K562 (cell line): ENCODE measurements around the gene HSD3B7. TPM values are rescaled to one million over a fixed set of nuclear protein-coding genes. Genes with fewer than 3 reads are reported as not detected.
A peak's percentile ranks its signal among the peaks of the same experiment; 100 is the strongest.

Experiments used
- ASH1L ChIP-seq: fragments of 450-650 bp; IDR thresholded peaks from 2 replicates; pipeline ENCODE4 v1.6.1; 2018; ENCODE audit warnings: borderline replicate concordance, mild to moderate bottlenecking, low read depth; ENCODE audit not compliant: partially characterized antibody
- CREM ChIP-seq: IDR thresholded peaks from 2 replicates; pipeline ENCODE4 v1.6.1; 2014; ENCODE audit warnings: antibody characterized with exemption, low read depth
- ILF3 ChIP-seq: fragments of 450-650 bp; IDR thresholded peaks from 2 replicates; pipeline ENCODE4 v1.6.1; 2018; ENCODE audit warnings: antibody characterized with exemption, mild to moderate bottlenecking, moderate library complexity, borderline replicate concordance
- IRF2 ChIP-seq: sonication (generic); formaldehyde crosslinking; IDR thresholded peaks from 2 replicates; pipeline ENCODE4 v1.8.1; 2022; ENCODE audit warnings: mild to moderate bottlenecking, missing genetic modification reagents
- MAFK ChIP-seq: IDR thresholded peaks from 2 replicates; pipeline ENCODE4 v1.6.1; 2011; ENCODE audit warnings: low read length, improper control_type of control experiment
- SMARCA5 ChIP-seq: fragments of 450-650 bp; IDR thresholded peaks from 2 replicates; pipeline ENCODE4 v1.6.1; 2016
- ZNF146 ChIP-seq: IDR thresholded peaks from one replicate; pipeline ENCODE4 v1.6.1; 2018; ENCODE audit warnings: missing compliant biosample characterization; ENCODE audit not compliant: unreplicated experiment
- ZNF263 ChIP-seq: sonication (generic); formaldehyde crosslinking; IDR thresholded peaks from 2 replicates; pipeline ENCODE4 v1.8.0; 2022; ENCODE audit warnings: mild to moderate bottlenecking, missing genetic modification reagents, borderline replicate concordance
- ZNF717 ChIP-seq: fragments of 250-450 bp; sonication (Bioruptor Pico); IDR thresholded peaks from 2 replicates; pipeline ENCODE4 v1.5.0; 2021
- polyA plus RNA-seq, 8 experiments: library from polyadenylated mRNA; depleted of rRNA in 4 of 8; stranded (reverse) in 5 of 8; unstranded in 3 of 8; fragments of >200 nt; fragmentation: Nextera tagmentation in 2 of 8; fragmentation: Illumina TruSeq in 1 of 8; extraction: Ambion mirVana in 2 of 8; extraction: Trizol in 1 of 8; gene quantifications; 2 replicates each; pipeline versions ENCODE4 v1.2.1 to v1.2.3, GENCODE V29; 2011 to 2014; ENCODE audit warnings: inconsistent platforms in 1 of 8, missing spikeins in 1 of 8
- total RNA-seq, 7 experiments: library from RNA; depleted of rRNA in 6 of 7; stranded (reverse); fragments of >200 nt in 6 of 7; fragmentation: Illumina TruSeq in 2 of 7; extraction: Trizol in 2 of 7; gene quantifications; 2 replicates each; pipeline versions ENCODE4 v1.2.1 to v1.2.3, GENCODE V29; 2011 to 2021; ENCODE audit warnings: low replicate concordance in 1 of 7
- TF ChIP-seq, protein P1 (sequence below), 2 experiments: fragments of 450-650 bp in 1 of 2; sonication (generic) in 1 of 2; formaldehyde crosslinking in 1 of 2; IDR thresholded peaks in 1 of 2; conservative IDR thresholded peaks in 1 of 2; 2 replicates each; pipeline versions ENCODE4 v1.6.1 to v1.8.1; 2016 to 2023; ENCODE audit warnings: mild to moderate bottlenecking in 2 of 2, moderate library complexity in 2 of 2, inconsistent platforms in 1 of 2, missing genetic modification reagents in 1 of 2
- TF ChIP-seq, protein P2 (sequence below): sonication (generic); formaldehyde crosslinking; IDR thresholded peaks from 2 replicates; pipeline ENCODE4 v1.8.0; 2022; ENCODE audit warnings: mild to moderate bottlenecking, missing genetic modification reagents
- TF ChIP-seq, protein P3 (sequence below): fragments of 450-650 bp; IDR thresholded peaks from 2 replicates; pipeline ENCODE4 v1.7.1; 2018; ENCODE audit warnings: mild to moderate bottlenecking, low read depth; ENCODE audit not compliant: partially characterized antibody
- TF ChIP-seq, protein P4 (sequence below), 2 experiments: fragments of 450-650 bp; formaldehyde crosslinking in 1 of 2; IDR thresholded peaks; 2 replicates each; pipeline versions ENCODE4 v1.4.0 to v1.6.1; 2014 to 2020; ENCODE audit warnings: mild to moderate bottlenecking in 2 of 2, borderline replicate concordance in 1 of 2, low read depth in 1 of 2

The HSD3B7 gene
- total and polyA plus RNA-seq, 9 of the 15 experiments (the other 6 are each of a cell fraction or from before 2014, with no cell fraction given), result 5.4 to 49.1 (median 23.0) TPM

DNA sequence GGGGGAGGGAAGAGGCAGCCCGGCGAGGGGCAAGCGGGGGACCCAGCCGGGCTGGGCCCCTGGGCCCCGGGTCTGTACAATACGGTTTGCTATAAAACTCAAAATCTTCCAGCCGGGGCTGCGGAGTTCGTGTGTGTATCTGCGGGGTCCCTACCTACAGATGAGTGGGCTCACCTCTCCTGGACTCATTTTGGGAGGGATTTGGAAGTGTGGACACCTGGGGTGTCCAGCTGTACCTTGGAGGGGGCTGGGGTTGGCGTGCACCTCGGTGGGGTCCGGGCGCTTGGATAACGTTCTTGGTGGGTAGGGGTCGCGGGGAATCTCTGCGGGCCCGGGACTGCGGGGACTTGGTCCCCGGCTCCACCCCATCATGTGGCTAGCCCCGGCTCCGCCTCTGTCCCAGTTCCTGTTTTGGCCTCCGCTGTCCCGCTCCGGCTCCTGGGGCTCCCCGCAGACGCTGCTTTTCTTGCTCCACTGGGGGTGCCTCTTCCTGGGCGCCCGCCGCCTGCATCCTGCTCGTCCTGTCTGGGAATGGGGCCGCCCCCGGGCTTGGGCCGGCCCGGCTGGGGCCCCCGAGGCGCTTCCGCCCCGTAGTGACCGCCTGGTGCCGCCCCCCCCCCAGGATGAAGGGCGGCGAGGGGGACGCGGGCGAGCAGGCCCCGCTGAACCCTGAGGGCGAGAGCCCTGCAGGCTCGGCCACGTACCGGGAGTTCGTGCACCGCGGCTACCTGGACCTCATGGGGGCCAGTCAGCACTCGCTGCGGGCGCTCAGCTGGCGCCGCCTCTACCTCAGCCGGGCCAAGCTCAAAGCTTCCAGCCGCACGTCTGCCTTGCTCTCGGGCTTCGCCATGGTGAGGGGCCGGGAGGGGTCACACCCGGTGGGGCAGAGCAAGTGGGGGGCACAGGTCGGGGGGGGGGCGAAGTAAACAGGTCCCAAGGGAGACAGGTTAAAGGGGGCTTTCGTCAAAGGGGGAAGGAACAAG is 36.0 kb upstream of the HSD3B7 start, which contains the start of gene ORAI3 (continued):
- TF ChIP-seq, protein P1, sequence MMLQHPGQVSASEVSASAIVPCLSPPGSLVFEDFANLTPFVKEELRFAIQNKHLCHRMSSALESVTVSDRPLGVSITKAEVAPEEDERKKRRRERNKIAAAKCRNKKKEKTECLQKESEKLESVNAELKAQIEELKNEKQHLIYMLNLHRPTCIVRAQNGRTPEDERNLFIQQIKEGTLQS (IDR thresholded peaks at IDR 0.05), result no peak
- TF ChIP-seq, protein P1 (CRISPR knock-in tag; conservative IDR thresholded peaks at IDR 0.05), result no peak
- no peak for TF ChIP-seq ZNF146
- no peak for TF ChIP-seq ASH1L
- TF ChIP-seq MAFK, result no peak
- no peak for TF ChIP-seq ILF3
- no peak for TF ChIP-seq ZNF263
- no peak for TF ChIP-seq SMARCA5
- TF ChIP-seq IRF2 (CRISPR knock-in tag), result no peak
- no peak for TF ChIP-seq CREM
- TF ChIP-seq, protein P2, sequence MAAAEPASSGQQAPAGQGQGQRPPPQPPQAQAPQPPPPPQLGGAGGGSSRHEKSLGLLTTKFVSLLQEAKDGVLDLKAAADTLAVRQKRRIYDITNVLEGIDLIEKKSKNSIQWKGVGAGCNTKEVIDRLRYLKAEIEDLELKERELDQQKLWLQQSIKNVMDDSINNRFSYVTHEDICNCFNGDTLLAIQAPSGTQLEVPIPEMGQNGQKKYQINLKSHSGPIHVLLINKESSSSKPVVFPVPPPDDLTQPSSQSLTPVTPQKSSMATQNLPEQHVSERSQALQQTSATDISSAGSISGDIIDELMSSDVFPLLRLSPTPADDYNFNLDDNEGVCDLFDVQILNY, result no peak
- no peak for TF ChIP-seq ZNF717
- TF ChIP-seq, protein P3, sequence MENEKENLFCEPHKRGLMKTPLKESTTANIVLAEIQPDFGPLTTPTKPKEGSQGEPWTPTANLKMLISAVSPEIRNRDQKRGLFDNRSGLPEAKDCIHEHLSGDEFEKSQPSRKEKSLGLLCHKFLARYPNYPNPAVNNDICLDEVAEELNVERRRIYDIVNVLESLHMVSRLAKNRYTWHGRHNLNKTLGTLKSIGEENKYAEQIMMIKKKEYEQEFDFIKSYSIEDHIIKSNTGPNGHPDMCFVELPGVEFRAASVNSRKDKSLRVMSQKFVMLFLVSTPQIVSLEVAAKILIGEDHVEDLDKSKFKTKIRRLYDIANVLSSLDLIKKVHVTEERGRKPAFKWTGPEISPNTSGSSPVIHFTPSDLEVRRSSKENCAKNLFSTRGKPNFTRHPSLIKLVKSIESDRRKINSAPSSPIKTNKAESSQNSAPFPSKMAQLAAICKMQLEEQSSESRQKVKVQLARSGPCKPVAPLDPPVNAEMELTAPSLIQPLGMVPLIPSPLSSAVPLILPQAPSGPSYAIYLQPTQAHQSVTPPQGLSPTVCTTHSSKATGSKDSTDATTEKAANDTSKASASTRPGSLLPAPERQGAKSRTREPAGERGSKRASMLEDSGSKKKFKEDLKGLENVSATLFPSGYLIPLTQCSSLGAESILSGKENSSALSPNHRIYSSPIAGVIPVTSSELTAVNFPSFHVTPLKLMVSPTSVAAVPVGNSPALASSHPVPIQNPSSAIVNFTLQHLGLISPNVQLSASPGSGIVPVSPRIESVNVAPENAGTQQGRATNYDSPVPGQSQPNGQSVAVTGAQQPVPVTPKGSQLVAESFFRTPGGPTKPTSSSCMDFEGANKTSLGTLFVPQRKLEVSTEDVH, result no peak
- TF ChIP-seq, protein P4, sequence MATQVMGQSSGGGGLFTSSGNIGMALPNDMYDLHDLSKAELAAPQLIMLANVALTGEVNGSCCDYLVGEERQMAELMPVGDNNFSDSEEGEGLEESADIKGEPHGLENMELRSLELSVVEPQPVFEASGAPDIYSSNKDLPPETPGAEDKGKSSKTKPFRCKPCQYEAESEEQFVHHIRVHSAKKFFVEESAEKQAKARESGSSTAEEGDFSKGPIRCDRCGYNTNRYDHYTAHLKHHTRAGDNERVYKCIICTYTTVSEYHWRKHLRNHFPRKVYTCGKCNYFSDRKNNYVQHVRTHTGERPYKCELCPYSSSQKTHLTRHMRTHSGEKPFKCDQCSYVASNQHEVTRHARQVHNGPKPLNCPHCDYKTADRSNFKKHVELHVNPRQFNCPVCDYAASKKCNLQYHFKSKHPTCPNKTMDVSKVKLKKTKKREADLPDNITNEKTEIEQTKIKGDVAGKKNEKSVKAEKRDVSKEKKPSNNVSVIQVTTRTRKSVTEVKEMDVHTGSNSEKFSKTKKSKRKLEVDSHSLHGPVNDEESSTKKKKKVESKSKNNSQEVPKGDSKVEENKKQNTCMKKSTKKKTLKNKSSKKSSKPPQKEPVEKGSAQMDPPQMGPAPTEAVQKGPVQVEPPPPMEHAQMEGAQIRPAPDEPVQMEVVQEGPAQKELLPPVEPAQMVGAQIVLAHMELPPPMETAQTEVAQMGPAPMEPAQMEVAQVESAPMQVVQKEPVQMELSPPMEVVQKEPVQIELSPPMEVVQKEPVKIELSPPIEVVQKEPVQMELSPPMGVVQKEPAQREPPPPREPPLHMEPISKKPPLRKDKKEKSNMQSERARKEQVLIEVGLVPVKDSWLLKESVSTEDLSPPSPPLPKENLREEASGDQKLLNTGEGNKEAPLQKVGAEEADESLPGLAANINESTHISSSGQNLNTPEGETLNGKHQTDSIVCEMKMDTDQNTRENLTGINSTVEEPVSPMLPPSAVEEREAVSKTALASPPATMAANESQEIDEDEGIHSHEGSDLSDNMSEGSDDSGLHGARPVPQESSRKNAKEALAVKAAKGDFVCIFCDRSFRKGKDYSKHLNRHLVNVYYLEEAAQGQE (IDR thresholded peaks at IDR 0.05; ENCODE audit: borderline replicate concordance), result 0 out of 2 replicates have a peak, but pooled peaks have one; percentile 10
- TF ChIP-seq, protein P4 (CRISPR knock-in tag; IDR thresholded peaks at IDR 0.05; ENCODE audit: low read depth), result no peak
